Thyroid gland (tissue), 4 donors: ENCODE measurements around the gene SIRT7.

Source experiments
- POLR2A ChIP-seq, 2 donors: fragments of 450-650 bp; IDR thresholded peaks; one replicate each; pipeline ENCODE4 v1.6.1; 2017; ENCODE audit warnings: antibody characterized with exemption in 2 of 2, mild to moderate bottlenecking in 2 of 2, moderate library complexity in 1 of 2
- TF ChIP-seq, protein P1 (sequence below), 6 experiments: fragments of 200-600 bp in 3 of 6; fragments of 450-650 bp in 3 of 6; sonication (generic) in 3 of 6; IDR thresholded peaks; one replicate each; pipeline ENCODE4 v1.5.1; 2016 to 2019; ENCODE audit warnings: antibody characterized with exemption in 6 of 6, mild to moderate bottlenecking in 2 of 6, inconsistent platforms in 1 of 6, moderate library complexity in 1 of 6

GRCh38 chr17:81888988-81889595 is 28.9 kb downstream of the SIRT7 start:
- TF ChIP-seq POLR2A (IDR thresholded peaks at IDR 0.05), result no peak
- TF ChIP-seq, protein P1, sequence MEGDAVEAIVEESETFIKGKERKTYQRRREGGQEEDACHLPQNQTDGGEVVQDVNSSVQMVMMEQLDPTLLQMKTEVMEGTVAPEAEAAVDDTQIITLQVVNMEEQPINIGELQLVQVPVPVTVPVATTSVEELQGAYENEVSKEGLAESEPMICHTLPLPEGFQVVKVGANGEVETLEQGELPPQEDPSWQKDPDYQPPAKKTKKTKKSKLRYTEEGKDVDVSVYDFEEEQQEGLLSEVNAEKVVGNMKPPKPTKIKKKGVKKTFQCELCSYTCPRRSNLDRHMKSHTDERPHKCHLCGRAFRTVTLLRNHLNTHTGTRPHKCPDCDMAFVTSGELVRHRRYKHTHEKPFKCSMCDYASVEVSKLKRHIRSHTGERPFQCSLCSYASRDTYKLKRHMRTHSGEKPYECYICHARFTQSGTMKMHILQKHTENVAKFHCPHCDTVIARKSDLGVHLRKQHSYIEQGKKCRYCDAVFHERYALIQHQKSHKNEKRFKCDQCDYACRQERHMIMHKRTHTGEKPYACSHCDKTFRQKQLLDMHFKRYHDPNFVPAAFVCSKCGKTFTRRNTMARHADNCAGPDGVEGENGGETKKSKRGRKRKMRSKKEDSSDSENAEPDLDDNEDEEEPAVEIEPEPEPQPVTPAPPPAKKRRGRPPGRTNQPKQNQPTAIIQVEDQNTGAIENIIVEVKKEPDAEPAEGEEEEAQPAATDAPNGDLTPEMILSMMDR (IDR thresholded peaks at IDR 0.05), result no peak
